ENCODE data around the gene CCL27.

The CCL27 gene

GRCh38 chr9:34684145-34684544 lies 21.7 kb upstream of the CCL27 start:
- no peak for DNase-seq

- DNase-seq, result no peak
These were observed 13.4 kb upstream of the CCL27 start for GRCh38 chr9:34675869-34676268.

- DNase-seq, result peak; percentile 72 to 82
These were observed 12.7 kb upstream of the CCL27 start for GRCh38 chr9:34675048-34675714.

GRCh38 chr9:34674440-34674839 lies 12.0 kb upstream of the CCL27 start:
- DNase-seq, result no peak

DNA sequence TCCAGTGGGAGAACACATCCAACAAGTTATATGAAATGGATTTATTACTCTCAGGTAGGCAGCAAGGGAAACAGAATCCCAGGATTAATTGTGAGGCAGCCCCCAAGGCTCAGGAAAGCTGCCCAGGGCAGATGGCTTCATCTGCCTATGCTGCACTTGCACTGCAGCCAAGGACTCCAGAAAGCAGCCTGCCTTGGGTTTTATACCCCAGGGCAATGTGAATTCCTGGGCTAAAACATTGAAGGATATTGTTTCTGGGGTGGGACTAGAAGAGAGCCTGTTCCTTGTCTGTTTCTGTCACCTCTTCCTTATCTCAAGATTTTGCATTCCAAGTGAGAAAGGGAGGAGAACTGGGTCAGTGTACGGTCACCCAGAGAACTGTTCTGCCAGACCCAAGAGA lies 8.8 kb upstream of the CCL27 start:
- DNase-seq, result no peak

DNA sequence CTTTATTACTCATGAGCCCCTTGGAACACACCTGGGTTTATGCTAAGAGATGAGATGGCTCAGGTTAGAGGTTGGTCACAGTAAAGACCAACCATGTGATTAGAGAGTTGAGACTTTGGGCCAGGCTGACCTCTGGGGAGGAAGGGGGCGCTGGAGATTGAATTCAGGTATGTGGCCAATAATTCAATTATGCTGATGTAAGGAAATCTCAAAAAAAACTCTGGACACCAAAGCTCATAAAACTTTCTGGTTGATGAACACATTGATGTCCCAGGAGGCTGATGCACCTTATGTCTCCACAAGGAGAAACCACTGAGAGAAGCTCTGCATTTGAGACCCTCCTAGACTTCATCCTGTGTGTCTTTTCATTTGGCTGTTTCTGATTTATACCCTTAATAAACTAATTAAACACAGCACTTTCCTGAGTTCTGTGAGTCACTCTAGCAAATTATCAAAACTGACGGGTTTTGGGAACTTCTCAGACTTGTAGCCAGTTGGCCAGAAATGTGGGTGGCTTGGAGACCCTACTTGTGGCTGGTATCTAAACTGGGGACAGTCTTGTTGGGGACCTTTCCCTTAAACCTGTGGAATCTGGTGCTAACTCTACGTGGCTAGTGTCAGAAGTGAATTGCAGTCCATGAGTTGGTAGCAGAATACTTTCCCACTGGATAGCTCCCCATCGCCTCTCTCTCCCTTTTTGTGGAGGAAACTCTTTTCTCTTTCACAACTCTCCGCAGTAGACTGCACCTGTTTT lies 7.5 kb upstream of the CCL27 start:
- DNase-seq, result no peak

- peak; percentile 96 for DNase-seq
These were observed 3.2 kb upstream of the CCL27 start for GRCh38 chr9:34665381-34666250.

- no peak for DNase-seq
These were observed 2.6 kb upstream of the CCL27 start for GRCh38 chr9:34665067-34665380.

DNA sequence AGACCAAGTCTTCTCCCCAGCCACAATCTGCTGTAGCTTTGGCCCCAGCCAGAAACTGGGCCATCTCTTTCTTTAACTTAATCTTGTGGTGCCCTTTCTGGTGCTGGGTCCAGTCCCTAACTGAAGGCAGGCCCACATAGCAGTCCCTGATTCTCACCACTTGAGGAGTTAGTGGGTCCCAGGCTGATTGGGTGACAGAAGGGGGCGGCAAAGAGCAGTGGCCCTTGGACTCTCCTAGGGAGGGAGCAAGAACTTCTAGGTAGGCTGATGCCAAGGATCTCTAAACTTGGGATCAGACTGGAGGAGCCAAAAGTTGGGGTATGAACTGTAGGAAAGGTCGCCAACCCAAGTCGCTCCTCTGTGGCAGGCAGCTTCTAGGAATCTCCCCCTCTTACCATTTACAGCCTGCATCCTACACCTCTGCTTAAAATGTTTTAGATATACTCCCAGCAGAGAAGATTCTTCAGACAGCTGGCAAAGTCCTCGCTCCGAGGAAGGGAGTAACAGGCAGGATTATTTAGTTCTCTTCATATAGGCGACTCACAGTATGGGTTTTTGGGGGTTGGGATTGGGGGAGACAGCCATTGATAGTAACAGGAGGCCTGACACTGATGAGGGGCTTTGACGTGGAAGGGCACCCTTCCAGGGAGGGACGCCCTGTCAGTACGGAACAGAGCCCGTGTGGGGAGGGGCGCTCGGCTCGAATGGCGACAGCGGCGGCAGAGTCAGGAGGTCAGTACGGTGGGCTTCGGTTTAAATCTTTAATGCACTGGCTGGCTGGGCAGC lies 2.0 kb upstream of the CCL27 start:
- peak; percentile 42 to 51 for DNase-seq

GRCh38 chr9:34663303-34663605 lies 797 bp upstream of the CCL27 start:
- DNase-seq, result no peak

DNA sequence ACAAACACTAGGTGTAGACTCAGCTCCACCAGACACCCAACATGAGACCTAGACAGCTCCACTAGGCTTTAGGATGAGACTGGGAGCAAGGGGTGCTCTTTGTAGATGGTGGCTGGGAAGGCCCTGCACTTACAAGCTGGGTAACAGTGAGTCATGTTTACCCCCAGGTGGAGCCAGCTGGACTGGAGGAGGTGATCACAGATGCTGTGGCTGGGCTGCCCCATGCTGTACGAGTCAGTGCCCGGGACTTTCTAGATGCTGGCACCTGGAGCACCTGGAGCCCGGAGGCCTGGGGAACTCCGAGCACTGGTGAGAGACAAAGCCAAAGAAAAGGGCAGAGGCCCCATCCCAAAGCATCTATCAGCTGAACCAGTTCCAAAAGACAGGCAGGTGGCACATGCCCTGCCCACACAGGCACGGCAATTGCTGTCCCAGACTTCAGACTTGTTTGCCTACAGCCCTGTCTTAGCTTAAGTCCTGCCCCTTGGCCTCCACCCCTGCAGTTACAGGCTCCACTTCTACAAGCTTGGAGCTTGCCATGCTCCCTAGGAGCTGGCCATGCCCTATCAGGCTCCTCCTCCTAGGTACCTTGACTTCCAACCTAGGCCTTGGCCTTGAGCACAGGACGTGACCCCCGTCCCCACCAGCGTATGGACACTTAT lies 2.7 kb downstream of the CCL27 start:
- DNase-seq, result peak in 1 of 2 experiments; percentile 15

DNA sequence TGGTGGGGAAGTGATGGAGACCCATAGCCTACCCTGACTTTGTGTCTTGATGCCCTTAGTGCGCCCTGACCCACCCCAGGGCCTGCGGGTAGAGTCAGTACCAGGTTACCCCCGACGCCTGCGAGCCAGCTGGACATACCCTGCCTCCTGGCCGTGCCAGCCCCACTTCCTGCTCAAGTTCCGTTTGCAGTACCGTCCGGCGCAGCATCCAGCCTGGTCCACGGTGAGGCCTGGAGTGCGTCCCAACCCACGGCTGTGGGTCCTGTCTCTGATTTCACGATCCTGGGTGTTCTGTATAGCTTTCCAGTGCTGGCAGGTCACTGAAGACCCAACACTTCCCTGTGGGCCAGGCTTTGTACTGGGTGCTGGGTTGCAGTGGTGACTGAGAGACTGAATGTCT lies 4.0 kb downstream of the CCL27 start:
- DNase-seq, result no peak

DNA sequence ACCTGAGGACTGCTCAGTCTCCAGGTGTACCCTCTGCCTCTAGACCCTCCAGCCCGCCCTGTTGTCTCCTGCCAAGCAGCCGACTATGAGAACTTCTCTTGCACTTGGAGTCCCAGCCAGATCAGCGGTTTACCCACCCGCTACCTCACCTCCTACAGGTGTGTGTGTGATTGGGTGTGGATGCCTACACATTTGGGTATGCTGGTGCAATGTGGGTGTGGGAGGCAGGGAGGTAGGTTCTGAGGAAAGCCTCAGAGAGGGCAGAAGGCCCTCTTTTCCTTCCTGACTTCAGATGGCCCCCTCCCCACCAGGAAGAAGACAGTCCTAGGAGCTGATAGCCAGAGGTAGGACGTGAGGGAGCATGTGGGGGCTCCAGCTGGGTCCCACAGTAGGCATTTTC lies 5.5 kb downstream of the CCL27 start:
- DNase-seq, result no peak

DNA sequence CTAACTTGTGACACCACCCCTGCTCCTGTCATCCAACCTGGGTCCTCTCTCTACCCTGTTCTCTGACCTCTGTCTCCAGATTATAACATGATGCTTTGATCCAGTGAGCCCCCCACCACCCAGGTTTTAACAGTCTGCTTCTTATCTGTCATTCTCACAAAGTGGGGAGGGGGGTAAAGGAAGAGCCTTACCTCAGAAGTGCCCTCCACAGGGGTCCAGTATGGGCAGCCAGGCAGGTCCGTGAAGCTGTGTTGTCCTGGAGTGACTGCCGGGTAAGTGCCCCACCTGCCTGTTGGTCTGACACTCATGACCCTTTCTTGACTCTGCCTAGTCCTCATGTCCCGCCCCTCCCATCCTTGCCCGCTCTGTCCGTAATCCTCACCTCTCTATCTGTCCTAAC lies 7.1 kb downstream of the CCL27 start:
- DNase-seq, result no peak

- peak; percentile 60 to 73 for DNase-seq
These were observed 8.0 kb downstream of the CCL27 start for GRCh38 chr9:34654323-34655051.

- no peak for DNase-seq
These were observed 9.0 kb downstream of the CCL27 start for GRCh38 chr9:34653151-34654072.

DNA sequence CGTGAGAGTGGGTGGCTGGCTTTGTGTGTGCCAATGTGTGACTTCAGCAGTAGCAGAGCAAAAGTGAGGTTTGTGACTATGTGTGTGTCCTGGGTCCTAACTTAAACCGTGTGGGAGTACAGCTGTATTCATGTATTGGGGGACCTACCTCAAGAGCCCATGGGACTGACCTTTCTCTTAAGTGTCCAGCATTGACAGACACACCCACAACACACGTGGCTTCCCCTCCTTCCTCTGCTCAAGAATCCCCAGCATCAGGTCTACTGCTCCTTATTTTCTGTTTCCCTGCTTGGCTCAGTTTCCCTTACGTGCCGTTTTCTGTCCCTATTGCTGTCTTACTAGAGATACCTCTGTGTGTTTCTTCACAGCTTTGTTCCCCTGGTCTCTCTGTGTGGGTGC lies 9.9 kb downstream of the CCL27 start:
- DNase-seq, result no peak

- DNase-seq, result no peak
These were observed 10.4 kb downstream of the CCL27 start, which contains the start of gene IL11RA for GRCh38 chr9:34651876-34652601. TSS of gene IL11RA (plus strand) at chr9:34652185. CDS start at chr9:34655218, 3,033 bp downstream.

DNA sequence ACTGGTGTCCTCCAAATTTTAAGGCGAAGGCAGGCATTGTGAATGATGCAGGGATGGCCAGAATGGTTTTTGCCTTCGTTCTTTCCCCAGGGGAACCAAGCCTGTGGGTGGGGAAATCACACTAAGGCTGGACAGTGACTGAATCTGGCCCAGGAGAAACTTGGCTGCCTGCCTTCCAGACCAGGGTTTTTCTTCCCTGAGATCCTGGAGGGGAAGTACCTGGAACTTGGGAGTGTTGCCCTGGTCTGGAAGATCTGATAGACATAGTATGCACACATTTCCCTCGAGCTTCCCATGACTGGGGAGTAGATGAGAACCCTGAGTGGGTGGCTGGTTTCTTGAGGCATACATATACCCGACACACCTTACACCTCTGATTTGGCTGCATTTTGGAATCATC lies 11.1 kb downstream of the CCL27 start:
- DNase-seq, result no peak

DNA sequence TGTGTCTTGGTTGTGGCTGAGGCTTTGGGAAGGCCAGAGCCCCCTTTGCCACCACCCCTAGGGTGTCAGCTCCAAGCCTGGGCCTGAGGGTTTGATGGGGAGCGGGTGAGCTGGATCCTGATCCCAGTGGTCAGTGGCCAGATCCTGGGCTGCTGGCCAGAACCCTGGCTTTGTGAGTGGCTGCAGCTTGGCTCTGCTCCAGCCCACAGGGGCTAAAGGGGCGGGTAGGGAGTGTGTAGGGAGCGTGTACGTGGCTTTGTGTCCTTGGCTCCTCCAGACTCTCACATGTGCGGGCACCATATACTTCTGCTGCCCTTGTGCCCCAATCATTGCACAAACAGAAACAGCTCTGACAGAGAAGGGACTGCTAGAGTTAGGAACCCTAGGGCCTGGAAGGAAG lies 11.6 kb downstream of the CCL27 start:
- DNase-seq, result no peak

Measured in NCI-H2081 (cell line).